IMR-90 (cell line): Measurements from ENCODE around the gene GPR3. TPM values are rescaled to one million over a fixed set of nuclear protein-coding genes. Genes with fewer than 3 reads are reported as not detected.
A peak's percentile ranks its signal among the peaks of the same experiment; 100 is the strongest.

Experiments used
- ATAC-seq: fragments of 200-7000 bp; cut with Tn5 transposase; 2 replicates; pipeline ENCODE4 v1.9.1; 2020; ENCODE audit warnings: low read depth, mild to moderate bottlenecking, moderate library complexity
- BruUV-seq: library from RNA; stranded (reverse); fragments of 400-500 nt; replicated peaks from 2 replicates; lab custom pipeline; 2021; lab: Mats Ljungman, UMichigan
- CTCF ChIA-PET: fragments of 300-600 bp; formaldehyde crosslinking; extraction: SDS; loops from one replicate; lab custom pipeline; 2021; ENCODE audit warnings: antibody characterized with exemption; lab: Yijun Ruan, JAX
- POLR2A ChIA-PET: fragments of 300-600 bp; sonication (Branson Sonifier 250); formaldehyde crosslinking; loops from one replicate; lab custom pipeline; 2022; ENCODE audit warnings: antibody characterized with exemption; ENCODE audit not compliant: unreplicated experiment; lab: Charles Lee
- DNase-seq: peaks from one replicate; pipeline ENCODE4 v3.0.0; 2013
- H2AFZ ChIP-seq: replicated peaks from 2 replicates; pipeline ENCODE3; 2013; ENCODE audit warnings: low read length, mild to moderate bottlenecking; ENCODE audit not compliant: poor library complexity
- H2AK5ac ChIP-seq: 2 replicates; pipeline ENCODE4 v1.6.1; 2013; ENCODE audit warnings: low read depth, low read length, inconsistent platforms
- H2AK9ac ChIP-seq: replicated peaks from 2 replicates; pipeline ENCODE3; 2013; ENCODE audit warnings: mild to moderate bottlenecking, low read depth, low read length, moderate library complexity; ENCODE audit not compliant: poor library complexity
- H2BK120ac ChIP-seq: 2 replicates; pipeline ENCODE4 v1.6.1; 2013; ENCODE audit warnings: low read depth, low read length, inconsistent platforms
- H2BK15ac ChIP-seq: 3 replicates; pipeline ENCODE4 v1.6.1; 2013; ENCODE audit warnings: low read depth, low read length, inconsistent platforms
- H2BK20ac ChIP-seq: 2 replicates; pipeline ENCODE4 v1.6.1; 2013; ENCODE audit warnings: low read depth, mild to moderate bottlenecking, inconsistent platforms, low read length, moderate library complexity
- H2BK5ac ChIP-seq: 2 replicates; pipeline ENCODE4 v1.6.1; 2013; ENCODE audit warnings: mild to moderate bottlenecking, low read depth, low read length, inconsistent platforms; ENCODE audit not compliant: poor library complexity, severe bottlenecking
- H3K14ac ChIP-seq: replicated peaks from 2 replicates; pipeline ENCODE4 v1.6.1; 2013; ENCODE audit warnings: low read depth, low read length, inconsistent platforms
- H3K18ac ChIP-seq: 2 replicates; pipeline ENCODE4 v1.6.1; 2013; ENCODE audit warnings: low read depth, low read length, control low read depth
- H3K23ac ChIP-seq: 2 replicates; pipeline ENCODE4 v1.6.1; 2013; ENCODE audit warnings: low read depth, low read length, inconsistent platforms
- H3K27ac ChIP-seq: 2 replicates; pipeline ENCODE4 v1.5.1; 2013; ENCODE audit warnings: mild to moderate bottlenecking, control low read depth, low read length; ENCODE audit not compliant: insufficient read depth
- H3K27me3 ChIP-seq: 2 replicates; pipeline ENCODE4 v1.6.1; 2013; ENCODE audit warnings: low read length; ENCODE audit not compliant: control insufficient read depth, insufficient read depth
- H3K36me3 ChIP-seq: 2 replicates; pipeline ENCODE4 v1.6.1; 2013; ENCODE audit warnings: low read length, mixed read lengths; ENCODE audit not compliant: control insufficient read depth, insufficient read depth
- H3K4ac ChIP-seq: 2 replicates; pipeline ENCODE4 v1.6.1; 2013; ENCODE audit warnings: low read depth, low read length, inconsistent platforms
- H3K4me1 ChIP-seq: 2 replicates; pipeline ENCODE4 v1.6.1; 2013; ENCODE audit warnings: low read length, mixed read lengths; ENCODE audit not compliant: control insufficient read depth, insufficient read depth
- H3K4me2 ChIP-seq: 2 replicates; pipeline ENCODE4 v1.6.1; 2013; ENCODE audit warnings: low read depth, mild to moderate bottlenecking, control low read depth, low read length, moderate library complexity
- H3K4me3 ChIP-seq: 2 replicates; pipeline ENCODE4 v1.5.1; 2013; ENCODE audit warnings: low read depth, mild to moderate bottlenecking, control low read depth, low read length, moderate library complexity; ENCODE audit not compliant: insufficient read depth
- H3K56ac ChIP-seq: 2 replicates; pipeline ENCODE4 v1.6.1; 2013; ENCODE audit warnings: low read length, inconsistent platforms; ENCODE audit not compliant: insufficient read depth; ENCODE audit errors: extremely low read depth
- H3K79me1 ChIP-seq, 2 experiments: 2 replicates each; pipeline ENCODE4 v1.6.1; 2013; ENCODE audit warnings: low read length in 2 of 2, inconsistent platforms in 1 of 2, low read depth in 1 of 2
- H3K9ac ChIP-seq: 2 replicates; pipeline ENCODE4 v1.6.1; 2013; ENCODE audit warnings: low read depth, low read length, control low read depth
- H3K9me1 ChIP-seq: 2 replicates; pipeline ENCODE4 v1.6.1; 2013; ENCODE audit warnings: low read length, inconsistent platforms; ENCODE audit not compliant: insufficient read depth
- H3K9me3 ChIP-seq: 2 replicates; pipeline ENCODE4 v1.6.1; 2013; ENCODE audit warnings: low read length; ENCODE audit not compliant: control insufficient read depth, insufficient read depth
- H4K20me1 ChIP-seq: 2 replicates; pipeline ENCODE4 v1.6.1; 2013; ENCODE audit warnings: low read length, inconsistent platforms; ENCODE audit not compliant: insufficient read depth
- H4K5ac ChIP-seq: 2 replicates; pipeline ENCODE4 v1.6.1; 2013; ENCODE audit warnings: mild to moderate bottlenecking, low read depth, low read length, control low read depth
- H4K8ac ChIP-seq, 2 experiments: 2 replicates each; pipeline ENCODE4 v1.6.1; 2013; ENCODE audit warnings: low read depth in 2 of 2, low read length in 2 of 2, control low read depth in 1 of 2, inconsistent platforms in 1 of 2
- H4K91ac ChIP-seq: 2 replicates; pipeline ENCODE4 v1.6.1; 2013; ENCODE audit warnings: low read depth, low read length, inconsistent platforms; ENCODE audit not compliant: insufficient read depth
- CTCF ChIP-seq: conservative IDR thresholded peaks from 2 replicates; pipeline ENCODE4 v1.5.1; 2012; ENCODE audit warnings: mild to moderate bottlenecking, low read depth, low read length, improper control_type of control experiment
- ELK1 ChIP-seq: fragments of 150-350 bp; IDR thresholded peaks from 2 replicates; pipeline ENCODE4 v1.6.1; 2016; ENCODE audit warnings: low read depth, mild to moderate bottlenecking, low read length, moderate library complexity, borderline replicate concordance
- FOS ChIP-seq: fragments of 150-350 bp; IDR thresholded peaks from 2 replicates; pipeline ENCODE4 v1.6.1; 2016; ENCODE audit warnings: low read depth, low read length
- MAFK ChIP-seq: IDR thresholded peaks from 2 replicates; pipeline ENCODE4 v1.6.1; 2012; ENCODE audit warnings: low read depth, low read length, improper control_type of control experiment
- MXI1 ChIP-seq: IDR thresholded peaks from 2 replicates; pipeline ENCODE4 v1.6.1; 2012; ENCODE audit warnings: low read depth, mild to moderate bottlenecking, low read length, moderate library complexity, borderline replicate concordance
- NFE2L2 ChIP-seq: fragments of 150-350 bp; IDR thresholded peaks from 2 replicates; pipeline ENCODE4 v1.6.1; 2016; ENCODE audit warnings: low read depth, mild to moderate bottlenecking, low read length
- RAD21 ChIP-seq: IDR thresholded peaks from 2 replicates; pipeline ENCODE4 v1.6.1; 2012; ENCODE audit warnings: low read length, improper control_type of control experiment
- RCOR1 ChIP-seq: IDR thresholded peaks from 2 replicates; pipeline ENCODE4 v1.6.1; 2012; ENCODE audit warnings: mild to moderate bottlenecking, low read length, improper control_type of control experiment; ENCODE audit not compliant: insufficient replicate concordance
- RFX5 ChIP-seq: IDR thresholded peaks from 2 replicates; pipeline ENCODE4 v1.8.0; 2012; ENCODE audit warnings: low read depth, mild to moderate bottlenecking, low read length, moderate library complexity
- SMC3 ChIP-seq: fragments of 150-350 bp; IDR thresholded peaks from 2 replicates; pipeline ENCODE4 v1.6.1; 2016; ENCODE audit warnings: low read depth, mild to moderate bottlenecking, antibody characterized with exemption, low read length, moderate library complexity
- WGBS, 2 experiments: methylation state at CpG; one replicate each; pipeline versions ENCODE4 v1.1.5 to v1.1.7; 2013; ENCODE audit warnings: missing lambda C conversion rate in 2 of 2; ENCODE audit not compliant: insufficient read length in 1 of 2; ENCODE audit errors: extremely low coverage in 2 of 2; 5-methylcytosine and 5-hydroxymethylcytosine counted together
- dilution Hi-C: fragments of 300-500 bp; cut with HindIII; formaldehyde crosslinking; loops from one replicate; pipeline ENCODE4 v1.14.3; 2018; ENCODE audit warnings: low sequenced_read_pairs; ENCODE audit not compliant: unreplicated experiment
- in situ Hi-C: fragments of 300-500 bp; cut with MboI; formaldehyde crosslinking; loops from 3 replicates; pipeline ENCODE4 v1.14.3; 2019; ENCODE audit warnings: low sequenced_read_pairs, inconsistent platforms, mixed read lengths
- intact Hi-C: fragments of 100-400 bp; cut with micrococcal nuclease; formaldehyde crosslinking; loops from 2 replicates; pipeline ENCODE4 v1.10.0; 2022
- polyA plus RNA-seq, 3 experiments: library from polyadenylated mRNA; depleted of rRNA; stranded (reverse); fragments of >200 nt; gene quantifications; 2 replicates each; pipeline ENCODE4 v1.2.3, GENCODE V29; 2012; ENCODE audit warnings: low replicate concordance in 1 of 3
- total RNA-seq: library from RNA; depleted of rRNA; stranded (reverse); fragments of >200 nt; gene quantifications from 2 replicates; pipeline ENCODE4 v1.2.3, GENCODE V29; 2012
- TF ChIP-seq, protein P1 (sequence below): fragments of 150-350 bp; IDR thresholded peaks from 2 replicates; pipeline ENCODE4 v1.6.1; 2017; ENCODE audit warnings: mild to moderate bottlenecking, antibody characterized with exemption, low read length, low read depth

GPR3 gene
- total and polyA plus RNA-seq, 2 of the 4 experiments (the other 2 are of a cell fraction): 0.72 to 4.8 TPM

DNA sequence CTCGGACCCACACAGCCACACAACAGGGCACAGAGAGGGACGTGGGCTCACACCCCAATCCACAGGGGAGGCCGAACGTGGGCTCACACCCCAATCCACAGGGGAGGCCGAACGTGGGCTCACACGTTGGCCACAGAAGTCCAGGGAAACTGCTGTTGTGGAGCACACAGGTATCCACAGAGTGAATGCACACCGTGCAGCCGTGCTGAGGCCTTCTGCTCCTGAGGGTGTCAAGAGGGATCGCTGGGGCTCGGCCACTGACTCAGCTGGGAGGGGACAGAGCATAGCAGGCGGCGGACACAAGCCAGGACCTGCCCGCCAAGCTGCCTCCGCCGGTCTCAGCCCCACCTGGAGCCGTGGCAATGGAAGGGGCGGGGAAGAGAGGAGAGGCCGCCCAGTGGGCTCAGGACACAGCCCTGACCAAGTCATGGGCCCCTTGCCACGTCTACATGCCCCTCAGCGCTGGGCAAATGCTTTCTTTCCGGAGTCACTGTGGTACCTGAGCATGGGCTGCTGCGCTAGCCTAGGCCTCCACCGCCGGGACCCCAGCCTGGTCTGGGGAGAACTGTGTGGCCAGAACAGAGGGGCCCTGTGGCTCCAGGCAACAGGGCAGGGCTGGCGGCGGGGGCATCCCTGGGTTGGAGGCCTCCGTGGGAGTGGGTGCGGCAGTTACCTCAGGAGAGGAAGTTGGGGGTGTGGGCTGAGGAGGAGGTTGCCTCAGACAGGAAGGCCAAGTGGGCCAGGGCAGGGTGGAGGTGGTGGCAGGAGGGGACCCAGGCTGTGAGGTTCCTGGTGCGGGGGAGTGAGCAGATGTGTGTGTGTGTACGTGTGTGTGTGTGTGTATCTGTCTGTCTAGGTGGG, 49.4 kb upstream of the GPR3 start:
- H3K4me1 ChIP-seq: peaks cover 15% of the 10 kb centered on the region
- H3K56ac ChIP-seq: no peak overlapping the region
- H3K27me3 ChIP-seq: no peaks in the 10 kb centered on the region
- in situ Hi-C loops: no loop called here
- no peak overlapping the region for H4K91ac ChIP-seq
- DNase-seq: no peak
- H3K4me3 ChIP-seq: no peak overlapping the region
- H3K9ac ChIP-seq: no peak overlapping the region
- no peak overlapping the region for H3K4me2 ChIP-seq
- no peak overlapping the region for H4K5ac ChIP-seq
- no peak overlapping the region for H2BK5ac ChIP-seq
- no peak overlapping the region for H3K23ac ChIP-seq
- H3K14ac ChIP-seq: no peak overlapping the region
- no peak for ATAC-seq
- H3K18ac ChIP-seq: no peak overlapping the region
- intact Hi-C loops: no loop called here
- H2BK120ac ChIP-seq: no peak overlapping the region
- dilution Hi-C loops: no loop called here
- peaks cover 7% of the 10 kb centered on the region; the same call in 1 of the 2 replicates for H3K9me1 ChIP-seq
- WGBS, 2 experiments: 77% methylated on average over 12 of the region's 31 CpGs; no CpG with 5 or more reads in 1 of the 2 experiments
- H4K8ac ChIP-seq: no peak overlapping the region
- H2AK9ac ChIP-seq: peak overlapping the region; percentile 78
- H3K36me3 ChIP-seq: 0 out of 2 replicates have a peak, but pooled peaks cover 3% of the 10 kb centered on the region
- no TSS peak for BruUV-seq
- no peaks in the 10 kb centered on the region for H3K79me1 ChIP-seq
- no peaks in the 10 kb centered on the region for H4K20me1 ChIP-seq
- POLR2A ChIA-PET: no interaction called here
- H2BK20ac ChIP-seq: no peak overlapping the region
- H3K27ac ChIP-seq: no peak overlapping the region
- H3K9me3 ChIP-seq: no peaks in the 10 kb centered on the region
- H2BK15ac ChIP-seq: no peak overlapping the region; the same call in 2 of the 3 replicates
- peak overlapping the region; percentile 76 for H2AFZ ChIP-seq
- H2AK5ac ChIP-seq: peak overlapping the region; percentile 42; the same call in 1 of the 2 replicates
- CTCF ChIA-PET: interaction anchor here (0.5 kb wide), 1 partner anchor 24 kb away, joined by 3 read pairs; no protein-coding TSS in a partner anchor
- H3K4ac ChIP-seq: no peak overlapping the region
- TF ChIP-seq RCOR1 (no peak), RAD21 (no peak), MXI1 (no peak), CTCF (no peak), NFE2L2 (no peak), SMC3 (no peak), RFX5 (no peak), ELK1 (no peak), FOS (no peak), MAFK (no peak)
- TF ChIP-seq, protein P1, sequence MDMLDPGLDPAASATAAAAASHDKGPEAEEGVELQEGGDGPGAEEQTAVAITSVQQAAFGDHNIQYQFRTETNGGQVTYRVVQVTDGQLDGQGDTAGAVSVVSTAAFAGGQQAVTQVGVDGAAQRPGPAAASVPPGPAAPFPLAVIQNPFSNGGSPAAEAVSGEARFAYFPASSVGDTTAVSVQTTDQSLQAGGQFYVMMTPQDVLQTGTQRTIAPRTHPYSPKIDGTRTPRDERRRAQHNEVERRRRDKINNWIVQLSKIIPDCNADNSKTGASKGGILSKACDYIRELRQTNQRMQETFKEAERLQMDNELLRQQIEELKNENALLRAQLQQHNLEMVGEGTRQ: no peak
